GM21576 (cell line): ENCODE measurements around the gene PDLIM5.
"Not testable (repeated sequence)": the region's sequence is repeated elsewhere in the genome, so short reads cannot be mapped to it uniquely, and the experiment has no call there.

Source experiments
- ATAC-seq: cut with Tn5 transposase; IDR thresholded peaks from one replicate; pipeline ENCODE4 v1.9.1; 2021; ENCODE audit warnings: mild to moderate bottlenecking, moderate library complexity; ENCODE audit not compliant: unreplicated experiment

The PDLIM5 gene

DNA sequence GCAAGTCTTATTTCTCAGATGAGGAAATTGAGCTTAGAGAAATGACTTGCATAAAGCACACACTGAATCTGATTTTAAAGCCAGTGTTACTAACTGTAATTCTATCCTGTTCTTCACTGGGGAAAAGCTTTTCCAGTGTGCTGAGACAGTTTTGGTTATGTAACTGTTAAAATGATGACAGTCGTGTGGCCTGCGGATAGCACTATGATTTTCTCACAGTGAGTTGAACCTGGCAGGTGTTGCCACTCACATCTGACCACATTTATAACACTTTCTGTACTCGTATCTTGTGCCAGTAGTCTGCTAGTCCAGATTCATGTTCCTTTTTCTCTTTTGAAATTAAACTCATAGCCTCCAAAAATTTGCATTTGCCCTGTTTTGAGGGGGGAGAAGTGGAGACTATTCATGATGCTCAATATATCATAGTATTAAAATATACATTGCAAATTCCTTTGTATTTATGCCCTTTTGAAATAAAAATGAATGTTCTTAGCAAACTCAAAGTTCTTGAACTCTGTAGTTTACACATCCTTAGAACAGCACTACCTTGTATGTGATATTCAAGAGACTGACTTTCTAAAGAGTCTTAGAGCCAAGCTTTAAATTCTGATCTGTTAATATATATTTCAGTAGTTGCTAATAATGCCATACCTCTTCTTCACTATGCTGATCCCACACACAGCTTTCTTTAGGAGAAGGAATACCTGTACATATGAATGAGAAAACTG, 132.3 kb downstream of the PDLIM5 start:
- no peak for ATAC-seq

DNA sequence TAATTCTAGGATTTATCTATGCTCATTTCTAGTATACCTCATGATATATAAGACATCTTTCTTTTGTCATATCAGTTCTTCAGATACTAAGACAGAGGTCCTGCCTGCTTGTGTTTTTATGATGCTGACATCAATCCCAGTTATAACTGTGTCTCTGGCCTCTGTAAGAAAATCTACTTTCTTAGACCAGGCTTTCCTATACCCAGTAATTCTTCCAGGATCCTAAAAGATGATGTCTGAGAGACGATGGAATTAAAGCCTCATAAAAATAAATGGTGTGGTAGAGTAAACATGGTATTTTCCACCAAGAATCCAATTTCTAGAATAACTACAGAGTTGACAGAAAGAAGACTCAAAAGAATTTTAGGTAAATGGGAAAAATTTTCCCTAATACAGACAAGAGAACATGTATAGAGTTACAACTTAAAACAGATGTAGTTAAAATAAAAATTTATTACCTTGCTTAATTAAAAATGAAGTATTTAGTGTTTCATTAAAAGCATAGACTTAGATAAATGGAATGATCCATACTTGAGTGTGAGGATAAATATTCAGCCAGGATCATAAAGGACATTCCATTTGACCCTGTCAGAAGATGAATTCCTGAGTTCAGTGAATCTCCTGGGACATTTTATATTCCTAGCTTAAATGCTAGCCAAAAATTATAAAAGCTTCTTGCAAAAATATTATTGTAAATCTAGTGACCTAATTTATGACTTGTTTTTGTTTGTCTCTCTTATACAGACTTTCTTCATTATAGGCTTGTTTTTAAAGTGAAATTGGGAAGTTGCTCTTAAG, 137.4 kb downstream of the PDLIM5 start:
- no peak for ATAC-seq

DNA sequence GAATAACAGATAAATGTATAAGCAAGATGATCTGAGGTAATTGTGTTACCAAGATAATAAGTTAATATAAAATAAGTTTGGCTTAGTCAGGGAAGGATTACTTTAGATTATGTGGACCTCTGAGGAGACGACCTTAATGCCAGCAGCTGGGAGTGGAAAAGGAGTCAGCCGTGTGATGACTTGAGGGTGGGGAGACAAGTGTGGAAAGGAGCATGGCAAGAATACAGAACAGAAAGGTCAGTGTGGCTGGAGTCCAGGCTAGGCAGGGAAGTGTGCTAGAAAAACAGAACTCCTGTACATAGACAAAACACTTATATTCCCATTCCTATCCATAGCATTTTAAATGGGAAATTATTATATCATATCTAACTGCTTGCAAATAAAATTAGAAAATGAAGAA, 138.8 kb downstream of the PDLIM5 start:
- no peak for ATAC-seq

GRCh38 chr4:94591289-94591688, 139.5 kb downstream of the PDLIM5 start:
- no peak for ATAC-seq

- ATAC-seq, result no peak
Observed at GRCh38 chr4:94595013-94595412, 143.3 kb downstream of the PDLIM5 start.

DNA sequence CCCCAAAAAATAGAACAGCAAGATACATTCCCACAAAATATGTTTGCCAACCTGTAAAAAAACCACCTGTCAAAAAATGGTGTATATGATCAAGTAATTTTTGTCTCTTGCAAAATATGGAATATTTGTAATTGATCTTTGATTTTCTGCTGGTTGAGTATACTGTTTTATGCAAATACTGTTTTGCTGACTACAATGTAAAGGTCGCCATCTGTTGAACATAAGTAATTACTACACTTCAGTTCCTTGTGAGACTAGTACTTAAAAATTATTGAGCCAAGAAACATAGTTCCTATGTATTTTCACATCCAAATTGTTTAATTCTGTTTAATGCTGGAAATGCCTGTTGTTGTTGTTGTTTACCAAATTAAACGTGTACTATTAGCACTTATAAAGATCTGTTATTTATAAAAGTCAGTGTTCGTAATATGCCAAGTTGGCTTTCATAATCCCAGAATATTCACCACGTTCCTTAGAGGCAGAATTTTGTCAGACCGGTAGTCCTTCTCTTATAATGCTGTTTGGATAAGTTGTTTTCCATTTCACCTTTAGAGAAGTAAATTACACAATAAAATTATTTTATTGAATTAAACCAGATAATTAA, 144.2 kb downstream of the PDLIM5 start:
- ATAC-seq, result peak; percentile 89

GRCh38 chr4:94598758-94599157, 147.0 kb downstream of the PDLIM5 start:
- ATAC-seq, result no peak

DNA sequence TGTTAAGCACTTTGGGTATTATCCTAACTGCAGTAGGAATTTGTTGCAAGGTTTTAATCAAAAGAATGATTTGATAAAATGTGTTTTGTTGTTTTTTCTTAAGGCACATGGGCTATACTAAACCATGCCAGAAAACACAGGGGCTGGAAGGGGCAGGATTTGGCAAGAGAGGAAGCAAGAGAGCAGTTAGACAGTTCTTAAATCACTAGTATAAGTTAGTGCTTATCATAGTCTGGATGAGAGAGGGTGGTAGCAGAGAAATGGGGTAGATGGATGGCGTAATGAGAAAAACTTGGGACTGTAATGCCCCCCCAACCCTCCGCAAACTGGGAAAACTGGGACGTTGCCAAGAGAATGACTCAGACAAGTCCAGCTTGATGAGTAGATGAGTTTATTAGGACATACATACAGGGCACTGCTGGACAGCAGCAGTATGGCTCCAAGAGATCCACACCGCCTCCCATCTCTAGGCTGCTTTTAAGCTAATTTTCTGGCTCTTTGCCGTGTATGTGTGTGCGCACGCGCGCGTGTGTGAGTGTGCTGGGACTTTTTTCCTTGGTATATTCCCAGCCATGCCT, 151.5 kb downstream of the PDLIM5 start:
- no peak for ATAC-seq

- ATAC-seq, result no peak
Observed at GRCh38 chr4:94605241-94605805, 153.6 kb downstream of the PDLIM5 start.

DNA sequence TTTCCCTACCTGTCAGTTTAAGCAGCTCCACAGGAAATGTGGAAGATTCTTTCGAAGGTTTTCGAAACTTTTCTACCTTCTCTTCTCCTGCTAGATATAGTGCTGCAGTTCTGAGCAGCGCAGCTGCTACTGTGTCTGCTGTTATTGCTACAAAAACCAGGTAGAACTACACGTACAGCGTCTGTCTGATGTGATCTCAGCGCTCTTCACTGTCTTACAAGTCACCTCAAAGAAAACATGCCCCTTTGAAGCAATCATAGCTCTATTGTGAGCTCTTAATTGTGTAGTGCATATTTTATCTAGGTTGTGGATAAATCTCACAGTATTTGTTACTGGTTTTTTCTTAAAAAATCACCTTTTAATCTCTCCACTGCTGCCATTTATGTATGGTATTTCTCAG, 158.4 kb downstream of the PDLIM5 start:
- no peak for ATAC-seq

- no peak for ATAC-seq
Observed at GRCh38 chr4:94613248-94613647, 161.5 kb downstream of the PDLIM5 start.

DNA sequence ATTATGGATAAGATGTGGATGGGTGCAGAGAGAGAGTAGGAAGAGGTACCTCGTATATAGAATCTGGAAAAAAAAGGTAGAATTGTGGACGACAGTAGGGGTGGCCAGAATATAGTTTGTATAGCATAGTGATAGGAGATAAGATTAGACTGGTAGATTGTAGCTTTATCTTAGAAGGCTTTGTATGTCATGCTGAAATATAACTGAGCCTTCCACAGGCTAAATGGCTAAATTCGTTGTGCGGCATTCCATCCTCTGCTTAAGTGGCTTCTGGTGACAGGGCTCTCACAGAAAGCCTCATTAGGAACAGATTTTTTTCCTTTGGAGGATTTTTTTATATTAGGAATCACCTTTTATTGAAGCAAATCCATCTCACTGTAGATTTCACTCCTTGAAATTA, 163.7 kb downstream of the PDLIM5 start:
- ATAC-seq, result no peak

DNA sequence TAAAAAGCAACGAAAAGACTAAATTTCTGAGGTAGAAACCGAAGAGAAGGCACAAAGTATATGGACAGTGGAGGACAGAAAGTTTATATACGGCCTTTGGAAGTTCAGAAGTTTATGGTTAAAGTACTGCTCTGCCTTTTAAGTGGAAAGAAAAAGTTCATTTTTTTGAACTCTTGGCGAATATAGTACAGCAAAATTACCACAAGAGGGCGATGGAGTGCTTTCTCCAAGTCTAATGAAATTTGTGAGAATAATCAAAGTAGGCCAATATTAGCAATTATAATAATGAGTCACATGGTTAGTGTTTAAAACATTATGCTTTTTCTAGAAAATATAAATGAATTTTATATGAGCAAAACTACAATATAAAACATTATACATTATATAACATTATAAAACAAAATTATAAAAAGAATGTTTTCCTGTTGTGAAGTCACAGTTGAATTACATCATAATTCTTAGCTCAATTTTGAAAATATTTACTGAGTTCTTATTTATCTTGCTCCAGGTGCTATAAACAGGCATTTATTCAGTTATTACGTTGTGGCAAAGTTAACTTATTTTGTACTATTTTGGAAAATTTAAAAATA, 169.8 kb downstream of the PDLIM5 start:
- peak; percentile 61 for ATAC-seq

DNA sequence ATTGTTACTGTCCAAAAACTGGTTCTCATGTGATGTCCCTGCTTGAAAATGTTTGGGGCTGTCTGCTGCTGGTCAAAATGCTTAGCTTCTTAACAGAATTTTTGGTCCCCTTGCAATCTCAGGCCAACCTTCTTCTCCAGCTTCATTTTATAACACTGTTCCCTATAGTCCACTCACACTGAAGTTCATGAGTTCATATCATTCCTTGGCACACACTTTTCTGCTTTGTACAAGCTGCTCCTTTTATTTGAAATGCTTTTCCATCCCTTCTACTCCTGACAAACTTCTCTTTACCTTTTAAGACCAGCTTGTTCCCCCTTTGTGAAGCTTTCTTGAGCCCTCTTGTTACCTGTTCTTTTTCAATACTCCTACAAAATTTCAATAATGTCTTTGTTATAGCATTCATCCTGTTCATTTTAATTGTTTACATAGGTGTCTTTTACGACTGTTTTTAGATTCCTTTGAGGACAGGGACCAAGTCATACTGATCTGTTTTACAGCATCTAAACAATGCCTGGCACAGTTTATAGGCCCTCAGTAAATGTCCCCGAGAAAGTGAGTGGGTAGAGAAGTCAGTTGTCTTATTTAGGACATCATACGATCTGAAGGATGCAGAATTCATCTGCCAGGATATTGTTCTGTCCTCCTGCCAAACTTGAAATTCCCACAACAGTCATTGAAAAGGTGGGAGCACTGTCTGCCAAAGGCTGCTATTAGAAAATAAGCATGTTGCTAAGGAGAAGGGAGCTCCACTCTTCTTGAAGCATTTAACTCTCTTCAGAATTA, 171.6 kb downstream of the PDLIM5 start:
- ATAC-seq, result no peak

DNA sequence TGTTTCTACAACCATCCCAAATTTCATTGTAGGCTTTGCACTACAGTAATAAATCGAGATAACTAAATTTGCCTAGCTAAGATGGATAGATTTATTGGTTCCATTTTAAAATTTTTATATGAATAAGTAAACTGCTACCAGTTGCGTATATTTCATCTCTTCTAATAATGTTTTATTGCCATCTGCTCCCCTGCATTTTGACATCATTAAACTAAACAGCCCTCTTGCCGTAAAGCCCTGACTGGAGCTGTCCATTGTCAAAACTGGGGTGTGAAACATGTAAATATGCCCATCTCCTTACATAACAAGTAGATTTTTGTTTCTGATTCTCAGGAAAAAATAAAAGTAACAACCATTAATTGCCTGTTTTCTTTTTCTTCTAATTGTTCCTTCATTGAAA, 175.2 kb downstream of the PDLIM5 start:
- ATAC-seq, result no peak

DNA sequence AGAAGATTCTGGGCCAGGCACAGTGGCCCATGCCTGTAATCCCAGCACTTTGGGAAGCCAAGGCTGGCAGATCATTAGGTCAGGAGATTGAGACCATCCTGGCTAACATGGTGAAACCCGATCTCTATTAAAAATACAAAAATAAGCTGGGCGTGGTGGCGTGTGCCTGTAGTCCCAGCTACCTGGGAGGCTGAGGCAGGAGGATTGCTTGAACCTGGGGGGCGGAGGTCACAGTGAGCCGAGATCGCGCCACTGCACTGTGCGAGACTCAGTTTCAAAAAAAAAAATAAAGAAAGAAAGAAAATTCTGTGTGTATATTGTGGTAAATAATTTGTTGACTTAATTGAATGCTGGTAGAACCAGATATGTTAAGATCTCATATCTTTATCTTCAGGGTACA, 177.3 kb downstream of the PDLIM5 start:
- not testable (repeated sequence) for ATAC-seq

DNA sequence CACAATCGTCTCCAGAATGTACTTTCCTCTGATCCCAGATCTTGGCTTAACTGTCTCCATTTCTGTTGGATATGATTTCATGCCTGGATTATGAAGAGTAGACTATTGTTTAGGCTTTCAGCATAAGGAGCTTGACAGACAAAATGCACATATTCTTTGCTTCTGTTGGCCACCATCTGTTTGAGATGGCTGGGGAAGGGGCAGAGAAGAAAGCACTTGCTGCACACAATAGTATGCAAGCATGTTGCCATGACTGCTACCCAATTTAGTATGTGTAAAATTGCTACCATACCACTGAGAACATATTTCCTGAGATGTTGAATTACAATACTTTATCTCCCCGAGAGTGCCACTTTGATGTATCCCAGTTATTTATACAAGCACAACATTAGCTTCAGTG, 178.1 kb downstream of the PDLIM5 start:
- ATAC-seq, result no peak

DNA sequence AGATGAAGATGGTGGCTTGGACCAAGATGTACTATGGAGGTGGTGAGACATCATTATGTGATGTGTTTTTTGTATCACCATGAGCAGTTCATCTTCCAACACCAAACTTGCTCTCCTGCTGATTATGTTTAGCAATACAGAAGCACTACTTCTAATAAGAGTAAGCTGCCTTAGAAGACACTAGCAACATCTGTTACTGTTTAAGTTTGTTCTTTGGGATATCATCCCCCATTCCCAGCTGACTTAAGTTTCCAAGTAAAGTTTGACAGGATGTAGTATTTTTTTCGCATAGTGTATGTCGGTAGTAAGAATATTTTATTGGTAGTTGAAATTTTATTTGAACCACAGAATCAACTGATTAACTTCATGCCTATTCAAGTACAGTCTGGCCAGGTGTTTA, 182.5 kb downstream of the PDLIM5 start:
- ATAC-seq, result no peak

DNA sequence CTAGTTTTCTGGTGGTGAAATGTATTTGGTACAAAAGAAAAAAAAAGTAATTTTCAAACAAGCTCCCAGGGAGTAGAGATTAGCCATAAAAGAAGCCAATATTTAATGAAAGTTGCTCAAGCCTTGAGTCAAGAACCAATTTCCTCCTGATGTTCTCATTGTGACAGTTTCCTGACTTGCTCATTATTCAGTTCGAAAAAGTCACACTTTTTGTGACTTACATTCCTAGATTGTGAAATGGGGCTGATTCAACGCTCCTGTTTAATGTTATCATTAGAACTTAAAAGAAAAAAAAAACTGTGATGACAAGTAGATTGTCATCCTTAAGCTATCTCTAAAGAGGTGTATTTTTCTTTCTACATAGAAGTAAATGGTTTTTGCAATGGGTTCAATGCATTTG, 183.4 kb downstream of the PDLIM5 start:
- ATAC-seq, result no peak

DNA sequence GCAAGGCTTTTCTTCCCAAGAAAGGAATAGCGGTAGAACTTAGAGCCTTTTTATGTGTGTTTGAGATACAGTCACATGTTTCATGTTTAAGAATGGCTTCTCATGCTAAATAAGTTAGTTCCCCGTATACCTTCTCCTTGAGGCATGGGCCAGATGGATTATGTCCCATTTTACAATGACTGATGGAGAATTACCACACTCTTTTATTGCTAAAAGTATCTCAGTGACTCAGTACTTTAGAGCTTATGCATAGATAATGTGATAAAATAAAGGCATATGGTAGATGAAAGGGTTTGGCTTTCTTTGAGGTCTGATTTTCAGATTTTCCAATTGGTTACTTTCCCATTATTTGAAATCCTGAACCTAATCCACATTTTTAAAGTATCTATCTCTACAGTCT, 184.3 kb downstream of the PDLIM5 start:
- ATAC-seq, result no peak
